Erythroblast (primary cell): ENCODE results near the gene PKN3.

Experiments used
- GATA1 ChIP-seq: IDR thresholded peaks from 2 replicates; pipeline ENCODE4 v1.6.1; 2011; ENCODE audit warnings: low read depth, mild to moderate bottlenecking, control low read depth, low read length, moderate library complexity
- POLR2A ChIP-seq: IDR thresholded peaks from 2 replicates; pipeline ENCODE4 v1.6.1; 2011; ENCODE audit warnings: mild to moderate bottlenecking, low read length

- TF ChIP-seq POLR2A (peak; percentile 75), GATA1 (no peak)
Observed at GRCh38 chr9:128688501-128689292, 13.6 kb upstream of the PKN3 start, which contains the start of gene SET.
